Activated CD4-positive, alpha-beta T cell treated with anti-CD3 and anti-CD28 coated beads, Interleukin-2, Interleukin-6, amounts not matched to agents 100 ng/mL and 50 ng/mL, durations not matched to agents 16 hours and 8 hours (primary cell): ENCODE measurements around the gene KIF26B.

Experiments
- DNase-seq: peaks from one replicate; pipeline ENCODE4 v3.0.0-alpha.2; 2020

The KIF26B gene

DNA sequence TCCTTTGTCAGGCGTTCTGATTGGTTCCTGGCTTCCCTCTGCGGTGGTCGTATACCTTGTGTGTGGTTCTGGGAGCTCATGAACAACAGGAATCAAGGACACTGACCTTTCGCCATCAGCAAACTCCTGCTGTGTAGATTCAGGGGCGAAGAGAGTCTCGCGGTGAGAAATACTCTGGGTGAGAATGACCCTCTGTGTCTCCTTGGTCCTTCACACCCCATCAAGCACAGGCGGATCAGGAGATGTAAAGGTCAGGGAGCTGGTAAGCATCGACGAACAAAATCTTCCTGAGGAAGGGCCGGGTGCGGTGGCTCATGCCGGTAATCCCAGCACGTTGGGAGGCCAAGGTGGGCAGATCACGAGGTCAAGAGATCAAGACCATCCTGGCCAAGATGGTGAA lies 207.2 kb downstream of the KIF26B start:
- DNase-seq = no peak

GRCh38 chr1:245363461-245364200 lies 208.8 kb downstream of the KIF26B start:
- no peak for DNase-seq

GRCh38 chr1:245365095-245366020 lies 210.6 kb downstream of the KIF26B start:
- DNase-seq = no peak

- no peak for DNase-seq
Observed at GRCh38 chr1:245366886-245367285, 212.1 kb downstream of the KIF26B start.

- no peak for DNase-seq
Observed at GRCh38 chr1:245370175-245370825, 215.5 kb downstream of the KIF26B start.

DNA sequence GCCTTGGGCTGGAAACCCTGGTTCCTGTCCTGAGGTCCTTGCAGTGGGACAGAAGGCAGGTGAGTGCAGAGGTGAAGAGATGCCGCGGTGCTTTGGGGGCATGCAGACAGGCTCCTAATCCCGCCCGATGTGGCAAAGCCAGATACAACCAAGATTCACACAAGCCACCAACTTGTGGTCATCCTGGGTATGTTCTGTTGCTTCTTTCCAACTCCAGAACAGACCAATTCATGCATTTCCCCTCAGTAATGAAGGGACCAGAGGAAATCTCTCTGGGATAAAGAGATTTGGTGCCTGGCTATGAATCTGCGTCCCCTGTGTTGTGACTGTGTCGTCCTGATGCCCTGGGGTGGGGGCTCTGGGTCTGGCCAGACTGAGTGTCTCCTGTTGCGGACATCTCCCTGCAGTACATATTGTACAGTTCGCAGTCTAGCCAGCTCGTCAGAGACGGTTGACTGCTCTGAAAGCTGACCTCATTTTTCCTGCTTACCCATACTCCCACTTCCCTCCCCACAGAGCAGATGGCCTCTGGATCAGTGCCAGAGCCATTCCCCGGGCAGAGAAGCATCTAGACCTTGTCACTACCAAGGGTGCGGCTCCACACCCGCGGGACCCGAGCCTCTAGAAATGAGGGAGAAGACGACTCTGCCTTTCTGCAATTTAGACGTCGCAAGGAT lies 216.3 kb downstream of the KIF26B start:
- no peak for DNase-seq

DNA sequence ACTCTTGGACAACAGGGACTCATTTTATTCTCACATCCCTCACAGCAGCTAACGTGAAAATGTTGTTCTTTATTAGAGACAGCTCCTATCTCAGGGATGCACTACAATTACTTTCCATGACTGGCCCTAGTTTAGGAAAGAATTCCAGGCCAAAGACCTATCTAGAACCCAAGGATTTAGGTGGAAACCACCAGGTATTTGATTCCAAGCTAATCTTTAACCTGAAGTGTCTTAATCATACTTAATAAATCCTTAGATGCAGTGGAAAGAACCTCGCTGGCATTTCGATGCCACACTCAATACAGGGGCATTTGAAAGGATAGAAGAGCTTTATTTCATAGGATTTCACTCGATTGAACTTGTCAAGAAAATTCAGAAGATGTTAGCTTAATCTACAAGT lies 218.3 kb downstream of the KIF26B start:
- DNase-seq = no peak

GRCh38 chr1:245375789-245376460 lies 221.1 kb downstream of the KIF26B start:
- no peak for DNase-seq

- no peak for DNase-seq
Observed at GRCh38 chr1:245377854-245378253, 223.1 kb downstream of the KIF26B start.

- DNase-seq = no peak
Observed at GRCh38 chr1:245378311-245378722, 223.5 kb downstream of the KIF26B start.

- no peak for DNase-seq
Observed at GRCh38 chr1:245378745-245379144, 224.0 kb downstream of the KIF26B start.

DNA sequence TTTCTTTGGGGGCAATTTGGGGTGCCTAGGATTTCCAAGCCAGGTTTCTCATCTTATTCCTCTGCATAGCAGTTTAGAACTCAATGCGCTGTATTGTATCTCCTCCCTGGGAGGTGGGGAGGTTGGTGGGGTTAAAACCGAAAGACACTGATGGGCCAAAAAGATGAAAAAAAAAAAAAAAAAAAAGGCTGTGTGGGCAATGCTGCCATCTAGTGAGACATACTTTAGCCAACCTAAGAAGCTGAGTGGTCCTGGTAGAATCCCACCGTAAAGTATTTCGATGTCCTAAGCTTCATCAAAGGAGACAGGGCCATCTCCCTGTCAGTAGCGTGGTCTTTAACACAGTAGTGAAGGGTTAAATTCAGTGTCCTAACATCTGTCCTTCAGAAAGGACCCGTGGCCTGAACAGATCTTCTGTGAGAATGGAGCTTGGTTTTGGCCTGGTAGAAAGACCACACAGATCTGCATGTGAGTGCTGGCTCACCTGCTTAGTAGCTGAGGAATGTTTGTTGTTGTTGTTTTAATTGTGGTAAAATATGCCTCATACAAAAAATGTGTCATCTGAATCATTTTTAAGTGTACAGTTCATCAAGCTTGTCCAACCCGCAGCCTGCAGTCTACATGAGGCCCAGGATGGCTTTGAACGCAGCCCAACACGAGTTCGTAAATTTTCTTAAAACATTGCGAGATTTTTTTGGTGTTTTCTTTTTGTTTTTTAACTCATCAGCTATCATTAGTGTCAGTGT lies 226.2 kb downstream of the KIF26B start:
- DNase-seq = no peak

DNA sequence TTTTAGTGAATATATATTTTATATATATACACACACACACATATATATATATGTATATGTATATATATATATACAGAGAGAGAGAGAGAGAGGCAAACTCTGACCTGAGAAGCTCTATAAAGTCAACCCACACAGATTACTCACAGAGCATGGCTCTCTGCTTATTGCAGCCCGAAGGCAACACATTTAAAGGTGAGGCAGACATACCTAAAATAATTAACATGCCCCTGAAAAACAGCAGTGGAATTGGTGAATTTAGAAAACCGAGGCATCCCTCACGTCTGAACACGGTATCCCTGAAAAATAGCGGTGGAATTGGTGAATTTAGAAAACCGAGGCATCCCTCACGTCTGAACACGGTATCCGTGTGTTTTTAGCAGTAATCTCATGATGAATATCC lies 228.2 kb downstream of the KIF26B start:
- no peak for DNase-seq

GRCh38 chr1:245383396-245384330 lies 228.9 kb downstream of the KIF26B start:
- DNase-seq = no peak

- no peak for DNase-seq
Observed at GRCh38 chr1:245386297-245386971, 231.6 kb downstream of the KIF26B start.

GRCh38 chr1:245388687-245389086 lies 233.9 kb downstream of the KIF26B start:
- DNase-seq = no peak

DNA sequence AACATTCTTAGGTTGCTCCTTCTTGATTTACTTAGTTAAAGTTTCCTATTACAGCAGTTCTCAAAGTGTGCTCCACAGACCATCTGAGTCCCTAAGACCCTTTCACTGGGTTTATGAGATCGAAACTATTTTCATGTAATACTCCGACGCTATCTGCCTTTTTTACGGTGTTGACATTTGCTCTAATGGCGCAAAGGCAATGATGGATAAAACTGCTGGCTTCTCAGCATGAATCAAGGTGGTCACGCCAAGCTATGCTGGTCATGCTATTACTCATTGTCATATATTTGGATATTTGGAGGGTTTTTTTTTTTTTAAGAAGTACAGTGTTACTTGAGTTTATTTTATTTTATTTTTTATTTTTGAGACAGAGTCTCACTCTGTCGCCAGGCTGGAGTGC lies 235.1 kb downstream of the KIF26B start:
- DNase-seq = no peak

DNA sequence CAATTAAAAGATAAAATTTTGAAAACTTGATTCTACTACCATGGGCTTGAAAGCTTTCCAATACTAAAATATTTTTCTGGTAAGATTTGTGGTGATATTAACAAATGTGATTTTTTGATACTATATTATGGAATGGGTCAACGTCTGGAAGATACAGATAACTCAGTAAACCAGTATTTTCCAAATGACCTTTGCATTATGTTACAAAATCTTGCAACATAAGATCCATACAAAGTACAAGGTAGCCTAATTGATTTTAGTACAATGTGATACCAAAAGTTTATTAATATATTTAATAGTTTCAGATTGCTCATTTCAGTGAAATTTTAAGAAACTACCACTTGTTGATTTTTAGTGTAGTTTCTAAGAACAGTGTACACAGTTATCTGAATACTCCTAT lies 236.2 kb downstream of the KIF26B start:
- no peak for DNase-seq

DNA sequence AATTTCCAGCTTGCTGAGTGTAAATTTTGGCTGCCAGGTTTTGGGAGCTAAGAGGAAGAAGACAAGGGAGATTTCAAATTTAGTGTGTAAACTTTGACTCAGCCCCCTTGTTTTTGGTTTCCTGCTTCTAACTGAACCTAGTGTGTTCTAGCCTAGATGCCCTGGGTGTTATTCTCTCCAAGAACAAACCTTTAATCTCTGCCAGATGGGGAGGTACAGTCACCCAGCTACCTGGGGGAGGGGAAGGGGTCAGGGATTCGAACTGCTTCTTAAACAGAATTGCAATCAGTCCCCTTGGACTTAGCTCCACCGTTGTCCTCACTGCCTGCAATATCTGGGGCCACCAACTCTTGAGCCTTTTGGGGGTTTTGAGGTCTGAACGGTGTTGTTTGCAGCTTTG lies 238.9 kb downstream of the KIF26B start:
- DNase-seq = no peak

DNA sequence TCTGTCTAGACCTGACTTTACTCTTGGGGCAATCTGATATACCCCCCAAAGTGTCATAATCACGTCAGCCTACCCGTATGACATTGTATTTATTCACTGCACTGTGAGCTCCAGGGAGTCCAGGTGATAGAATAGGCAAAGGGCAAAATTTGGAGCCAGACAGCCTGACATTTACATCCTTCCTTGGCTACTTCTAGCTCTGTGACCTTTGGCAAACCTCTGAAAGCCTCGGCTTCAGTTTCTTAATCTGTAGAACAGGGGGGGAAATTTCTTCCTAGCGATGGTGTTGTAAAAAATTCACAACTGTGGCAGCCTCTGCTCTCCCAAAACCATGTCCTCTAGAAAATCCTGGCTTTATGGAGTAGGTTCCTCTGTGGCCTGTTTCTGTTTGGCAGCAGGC lies 240.9 kb downstream of the KIF26B start:
- DNase-seq = no peak
